ENCODE data around the gene PERCC1.

Gene PERCC1

DNA sequence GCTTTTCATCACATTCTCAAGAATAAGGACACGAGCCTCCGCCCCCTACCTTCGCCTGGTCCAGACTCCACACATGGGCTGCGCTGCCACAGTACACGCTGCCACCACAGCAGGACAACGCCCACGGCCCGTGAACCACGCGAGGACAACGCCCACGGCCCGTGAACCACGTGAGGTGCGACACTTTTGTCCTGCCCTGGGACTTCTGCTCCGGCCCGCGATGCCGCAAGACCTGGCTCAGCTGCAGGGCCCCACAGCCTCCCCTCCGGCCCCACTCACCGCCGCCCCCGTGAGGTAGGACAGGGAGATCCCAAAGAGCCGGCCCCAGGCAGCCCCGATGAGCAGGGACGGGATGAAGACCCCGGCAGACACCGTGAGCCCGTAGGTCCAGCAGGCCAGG lies 19.3 kb downstream of the PERCC1 start:
- 92 to 93% methylated on average over 29 of the region's 29 CpGs for WGBS, 2 experiments
- H3K9me3 ChIP-seq (ENCODE audit: control insufficient read depth, low read length): no peaks in the 10 kb centered on the region
- no peaks in the 10 kb centered on the region for H3K27me3 ChIP-seq (ENCODE audit: control insufficient read depth, insufficient read depth, low read length, poor library complexity, severe bottlenecking)
- H3K4me3 ChIP-seq (ENCODE audit: insufficient read depth, low read depth, low read length): no peak overlapping the region
- no peaks in the 10 kb centered on the region for H3K4me1 ChIP-seq (ENCODE audit: control insufficient read depth, insufficient read depth, low read length)
- no peak overlapping the region for H3K27ac ChIP-seq (ENCODE audit: insufficient read depth, low read depth, low read length, poor library complexity, severe bottlenecking)
- peaks cover 12% of the 10 kb centered on the region for H3K36me3 ChIP-seq (ENCODE audit: control insufficient read depth, insufficient read depth, low read length)

DNA sequence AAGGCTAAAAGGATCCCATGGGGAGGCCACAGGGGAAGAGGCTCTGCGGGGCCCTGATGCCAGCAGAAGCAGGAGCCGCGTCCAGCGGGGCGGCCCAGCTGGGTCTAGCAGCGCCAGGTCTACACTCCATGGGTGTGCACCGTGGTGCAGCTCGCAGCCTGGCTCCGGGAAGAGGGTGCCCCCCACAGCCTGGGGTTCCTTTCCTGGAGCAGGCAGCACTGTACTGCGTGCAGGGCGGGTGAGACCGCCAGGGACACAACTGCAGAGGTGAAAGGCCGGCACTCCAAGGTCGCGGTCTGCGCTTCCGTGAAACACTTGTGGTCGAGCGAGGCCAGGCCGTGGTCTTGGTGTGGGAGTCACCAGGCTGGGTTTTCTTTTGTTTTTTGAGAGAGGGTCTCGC lies 20.0 kb downstream of the PERCC1 start:
- H3K4me1 ChIP-seq (ENCODE audit: control insufficient read depth, insufficient read depth, low read length): no peaks in the 10 kb centered on the region
- H3K27me3 ChIP-seq (ENCODE audit: control insufficient read depth, insufficient read depth, low read length, poor library complexity, severe bottlenecking): no peaks in the 10 kb centered on the region
- H3K27ac ChIP-seq (ENCODE audit: insufficient read depth, low read depth, low read length, poor library complexity, severe bottlenecking): no peak overlapping the region
- H3K4me3 ChIP-seq (ENCODE audit: insufficient read depth, low read depth, low read length): no peak overlapping the region
- peaks cover 16% of the 10 kb centered on the region for H3K36me3 ChIP-seq (ENCODE audit: control insufficient read depth, insufficient read depth, low read length)
- WGBS, 2 experiments: 94 to 97% methylated on average over 21 of the region's 21 CpGs
- no peaks in the 10 kb centered on the region for H3K9me3 ChIP-seq (ENCODE audit: control insufficient read depth, low read length)

DNA sequence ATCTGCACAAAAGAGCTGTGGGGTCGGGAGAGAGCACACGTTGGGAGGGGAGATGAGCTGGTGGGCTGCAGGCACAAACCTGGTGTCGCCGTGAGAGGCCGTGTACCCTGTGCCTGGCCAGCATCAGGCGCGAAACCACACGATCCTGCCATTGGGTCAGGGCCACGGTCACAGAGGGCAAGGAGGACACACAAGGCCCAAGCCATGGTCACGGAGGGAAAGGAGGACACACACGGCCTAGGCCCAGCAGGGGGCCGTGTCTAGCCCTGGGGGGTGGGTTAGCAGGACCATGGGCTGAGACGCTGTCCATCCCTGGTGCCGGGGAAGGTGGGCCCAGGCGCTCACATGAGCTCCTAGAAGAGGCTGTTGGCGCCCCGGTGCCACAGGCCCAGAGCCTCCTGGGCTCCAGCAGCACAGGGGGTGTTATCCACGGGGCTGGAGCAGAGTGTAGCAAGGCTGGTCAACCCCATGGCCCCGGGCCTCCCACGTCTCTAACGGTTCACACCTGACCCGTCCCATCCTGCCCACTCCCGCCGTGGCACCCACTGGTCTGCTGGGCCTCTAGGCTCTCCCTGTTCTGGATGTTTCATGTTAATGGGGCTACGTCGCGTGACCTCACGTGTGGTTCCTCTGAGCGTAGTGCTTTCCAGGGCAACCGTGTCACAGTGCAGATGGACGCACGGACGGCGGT lies 21.0 kb downstream of the PERCC1 start:
- Histone ChIP-seq H3K36me3 (ENCODE audit: control insufficient read depth, insufficient read depth, low read length) (peaks cover 16% of the 10 kb centered on the region), H3K9me3 (ENCODE audit: control insufficient read depth, low read length) (no peaks in the 10 kb centered on the region), H3K4me3 (ENCODE audit: insufficient read depth, low read depth, low read length) (no peak overlapping the region), H3K27me3 (ENCODE audit: control insufficient read depth, insufficient read depth, low read length, poor library complexity, severe bottlenecking) (no peaks in the 10 kb centered on the region), H3K4me1 (ENCODE audit: control insufficient read depth, insufficient read depth, low read length) (no peaks in the 10 kb centered on the region), H3K27ac (ENCODE audit: insufficient read depth, low read depth, low read length, poor library complexity, severe bottlenecking) (no peak overlapping the region)
- WGBS, 2 experiments: 94 to 96% methylated on average over 34 of the region's 34 CpGs

DNA sequence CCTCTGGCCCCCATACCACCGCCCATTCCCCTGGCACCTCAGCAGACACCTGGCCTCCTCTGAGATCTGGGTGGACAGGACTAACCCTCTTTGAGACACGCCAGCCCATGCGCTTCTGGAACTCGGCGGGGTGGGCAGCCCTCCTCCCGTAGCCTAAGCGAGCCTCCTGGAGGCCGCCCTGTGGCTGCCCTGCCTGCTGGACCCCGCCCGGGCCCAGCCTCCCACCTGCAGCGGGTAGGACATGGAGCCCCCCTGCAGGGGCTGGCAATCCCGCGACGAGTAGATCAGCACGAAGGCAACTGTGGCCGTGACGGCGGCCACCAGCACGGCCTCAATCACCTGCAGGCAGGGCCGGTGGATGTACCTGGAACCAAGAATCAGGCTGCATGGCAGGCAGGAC lies 21.7 kb downstream of the PERCC1 start:
- Histone ChIP-seq H3K27me3 (ENCODE audit: control insufficient read depth, insufficient read depth, low read length, poor library complexity, severe bottlenecking) (no peaks in the 10 kb centered on the region), H3K27ac (ENCODE audit: insufficient read depth, low read depth, low read length, poor library complexity, severe bottlenecking) (no peak overlapping the region), H3K4me3 (ENCODE audit: insufficient read depth, low read depth, low read length) (no peak overlapping the region), H3K9me3 (ENCODE audit: control insufficient read depth, low read length) (no peaks in the 10 kb centered on the region), H3K36me3 (ENCODE audit: control insufficient read depth, insufficient read depth, low read length) (peaks cover 16% of the 10 kb centered on the region), H3K4me1 (ENCODE audit: control insufficient read depth, insufficient read depth, low read length) (no peaks in the 10 kb centered on the region)
- WGBS, 2 experiments: 94% methylated on average over 20 of the region's 20 CpGs

DNA sequence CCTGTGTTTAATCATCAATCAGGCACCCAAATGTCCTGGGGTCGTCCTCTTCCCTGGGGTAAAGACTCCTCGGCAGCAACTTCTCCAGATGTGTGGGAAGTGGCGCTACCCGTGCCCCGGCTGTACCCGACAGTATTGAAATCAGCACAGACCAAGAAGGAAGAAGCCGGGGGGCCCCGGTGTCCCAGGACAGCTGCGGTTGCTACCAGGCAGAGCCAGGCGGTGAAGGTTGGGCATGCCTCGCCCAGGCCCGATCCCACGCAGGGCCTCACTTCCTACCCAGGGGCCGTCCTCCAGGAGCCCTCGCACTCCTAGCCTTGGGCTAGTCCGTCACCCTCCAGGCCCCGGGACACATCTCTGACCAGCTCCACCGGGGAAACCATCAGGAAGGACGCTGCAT lies 22.4 kb downstream of the PERCC1 start:
- H3K36me3 ChIP-seq (ENCODE audit: control insufficient read depth, insufficient read depth, low read length): peaks cover 16% of the 10 kb centered on the region

DNA sequence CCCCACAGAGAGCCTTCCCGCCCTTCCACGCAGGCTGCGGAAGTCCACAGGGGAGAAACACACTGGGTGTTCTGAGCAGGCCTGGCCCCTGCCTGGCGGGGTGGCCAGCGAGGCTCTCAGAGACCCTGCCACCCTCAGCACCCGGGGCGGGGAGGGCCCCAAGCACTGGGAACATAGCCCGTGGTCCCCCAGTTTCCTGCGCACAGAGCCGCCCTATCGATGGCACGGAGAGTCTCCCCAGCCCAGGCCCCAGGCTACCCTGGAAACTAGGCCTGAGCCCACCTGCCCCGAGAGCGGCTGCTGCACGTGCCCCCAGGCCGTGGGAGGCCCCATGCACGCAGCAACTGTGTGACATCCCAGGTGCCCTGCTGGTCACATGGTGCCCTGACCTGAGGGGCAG lies 23.7 kb downstream of the PERCC1 start:
- no peak overlapping the region for H3K27ac ChIP-seq (ENCODE audit: insufficient read depth, low read depth, low read length, poor library complexity, severe bottlenecking)

More for the DNA sequence above, 22.4 kb downstream of the PERCC1 start:
- no peaks in the 10 kb centered on the region for H3K4me1 ChIP-seq (ENCODE audit: control insufficient read depth, insufficient read depth, low read length)
- WGBS, 2 experiments: 94 to 96% methylated on average over 19 of the region's 19 CpGs
- no peaks in the 10 kb centered on the region for H3K27me3 ChIP-seq (ENCODE audit: control insufficient read depth, insufficient read depth, low read length, poor library complexity, severe bottlenecking)
- H3K4me3 ChIP-seq (ENCODE audit: insufficient read depth, low read depth, low read length): no peak overlapping the region
- H3K9me3 ChIP-seq (ENCODE audit: control insufficient read depth, low read length): no peaks in the 10 kb centered on the region
- no peak overlapping the region for H3K27ac ChIP-seq (ENCODE audit: insufficient read depth, low read depth, low read length, poor library complexity, severe bottlenecking)

DNA sequence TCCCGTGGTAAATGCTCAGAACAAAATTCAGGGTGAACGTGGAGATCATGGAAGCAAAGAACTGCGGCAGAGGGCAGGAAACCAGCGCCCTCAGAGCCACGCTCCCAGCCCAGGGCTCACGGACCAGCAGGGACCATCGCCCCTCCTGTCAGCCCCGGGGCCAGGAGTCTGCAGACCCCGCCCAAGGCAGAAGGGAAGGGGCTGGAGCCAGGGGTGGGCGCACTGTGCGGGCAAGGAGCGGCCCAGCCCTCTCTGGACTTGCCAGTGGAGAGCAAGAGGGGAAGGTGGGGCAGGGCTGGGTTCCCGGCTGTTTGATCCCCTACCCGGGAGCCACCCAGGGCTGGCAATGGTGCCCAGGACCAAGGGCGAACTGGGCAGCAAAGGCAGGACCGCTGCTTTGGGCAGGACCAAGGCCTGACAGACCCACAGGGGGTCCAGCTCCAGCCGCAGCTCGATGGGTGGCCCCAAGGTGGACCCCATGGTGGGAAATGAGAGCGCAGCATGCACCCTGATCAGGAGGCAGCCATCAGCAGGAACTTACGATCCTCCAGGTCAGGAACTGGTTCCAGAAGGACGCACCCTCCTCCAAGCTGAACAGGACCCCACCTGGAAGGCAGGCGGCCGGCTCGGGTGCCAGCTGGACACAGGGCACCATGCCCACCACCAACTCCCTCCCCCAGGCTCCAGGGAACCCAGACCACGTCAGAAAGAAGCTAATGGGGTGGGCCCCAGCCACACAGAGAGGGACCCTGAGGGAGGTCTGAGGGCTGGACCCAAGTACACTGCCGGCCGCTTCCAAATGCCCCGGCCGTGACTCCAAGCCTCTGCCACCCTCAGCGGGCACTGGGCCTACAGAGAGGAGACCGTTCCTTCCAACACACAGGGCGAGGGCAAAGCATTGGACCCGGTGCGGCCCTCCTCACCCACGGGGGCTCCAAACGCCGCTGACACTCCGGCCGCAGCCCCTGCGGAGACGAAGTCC lies 24.6 kb downstream of the PERCC1 start:
- H3K4me1 ChIP-seq (ENCODE audit: control insufficient read depth, insufficient read depth, low read length): no peaks in the 10 kb centered on the region
- H3K4me3 ChIP-seq (ENCODE audit: insufficient read depth, low read depth, low read length): no peak overlapping the region
- WGBS, 2 experiments: 90 to 91% methylated on average over 41 of the region's 41 CpGs
- no peaks in the 10 kb centered on the region for H3K9me3 ChIP-seq (ENCODE audit: control insufficient read depth, low read length)
- peaks cover 14% of the 10 kb centered on the region for H3K36me3 ChIP-seq (ENCODE audit: control insufficient read depth, insufficient read depth, low read length)
- no peak overlapping the region for H3K27ac ChIP-seq (ENCODE audit: insufficient read depth, low read depth, low read length, poor library complexity, severe bottlenecking)
- H3K27me3 ChIP-seq (ENCODE audit: control insufficient read depth, insufficient read depth, low read length, poor library complexity, severe bottlenecking): no peaks in the 10 kb centered on the region

More for the DNA sequence above, 23.7 kb downstream of the PERCC1 start:
- H3K9me3 ChIP-seq (ENCODE audit: control insufficient read depth, low read length): no peaks in the 10 kb centered on the region
- no peak overlapping the region for H3K4me3 ChIP-seq (ENCODE audit: insufficient read depth, low read depth, low read length)
- WGBS, 2 experiments: 93 to 94% methylated on average over 17 of the region's 17 CpGs
- H3K36me3 ChIP-seq (ENCODE audit: control insufficient read depth, insufficient read depth, low read length): peaks cover 16% of the 10 kb centered on the region
- H3K4me1 ChIP-seq (ENCODE audit: control insufficient read depth, insufficient read depth, low read length): no peaks in the 10 kb centered on the region
- H3K27me3 ChIP-seq (ENCODE audit: control insufficient read depth, insufficient read depth, low read length, poor library complexity, severe bottlenecking): no peaks in the 10 kb centered on the region

DNA sequence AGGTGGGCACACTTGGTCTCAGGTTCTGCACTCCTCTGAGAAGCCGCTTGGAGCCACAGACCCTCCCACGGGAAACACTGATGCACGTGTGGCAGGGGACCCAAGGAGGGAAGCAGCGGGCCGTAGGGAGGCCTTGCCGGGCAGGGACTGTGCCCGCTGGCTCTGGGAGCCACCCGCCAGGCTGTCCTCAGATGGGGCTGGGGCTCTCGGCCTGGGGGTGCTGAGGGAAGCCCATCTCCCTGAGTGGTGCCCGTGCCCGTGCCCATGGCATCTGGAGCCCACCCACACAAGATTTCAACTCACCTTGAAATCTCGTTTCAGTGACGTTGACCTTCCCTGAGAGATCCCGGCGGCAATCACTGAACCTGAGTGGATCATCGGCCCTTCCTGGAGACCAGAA lies 26.1 kb downstream of the PERCC1 start:
- H3K27me3 ChIP-seq (ENCODE audit: control insufficient read depth, insufficient read depth, low read length, poor library complexity, severe bottlenecking): no peaks in the 10 kb centered on the region
- WGBS, 2 experiments: 96% methylated on average over 16 of the region's 16 CpGs
- no peaks in the 10 kb centered on the region for H3K9me3 ChIP-seq (ENCODE audit: control insufficient read depth, low read length)
- no peak overlapping the region for H3K4me3 ChIP-seq (ENCODE audit: insufficient read depth, low read depth, low read length)
- H3K27ac ChIP-seq (ENCODE audit: insufficient read depth, low read depth, low read length, poor library complexity, severe bottlenecking): no peak overlapping the region
- H3K4me1 ChIP-seq (ENCODE audit: control insufficient read depth, insufficient read depth, low read length): no peaks in the 10 kb centered on the region
- H3K36me3 ChIP-seq (ENCODE audit: control insufficient read depth, insufficient read depth, low read length): peaks cover 7% of the 10 kb centered on the region

DNA sequence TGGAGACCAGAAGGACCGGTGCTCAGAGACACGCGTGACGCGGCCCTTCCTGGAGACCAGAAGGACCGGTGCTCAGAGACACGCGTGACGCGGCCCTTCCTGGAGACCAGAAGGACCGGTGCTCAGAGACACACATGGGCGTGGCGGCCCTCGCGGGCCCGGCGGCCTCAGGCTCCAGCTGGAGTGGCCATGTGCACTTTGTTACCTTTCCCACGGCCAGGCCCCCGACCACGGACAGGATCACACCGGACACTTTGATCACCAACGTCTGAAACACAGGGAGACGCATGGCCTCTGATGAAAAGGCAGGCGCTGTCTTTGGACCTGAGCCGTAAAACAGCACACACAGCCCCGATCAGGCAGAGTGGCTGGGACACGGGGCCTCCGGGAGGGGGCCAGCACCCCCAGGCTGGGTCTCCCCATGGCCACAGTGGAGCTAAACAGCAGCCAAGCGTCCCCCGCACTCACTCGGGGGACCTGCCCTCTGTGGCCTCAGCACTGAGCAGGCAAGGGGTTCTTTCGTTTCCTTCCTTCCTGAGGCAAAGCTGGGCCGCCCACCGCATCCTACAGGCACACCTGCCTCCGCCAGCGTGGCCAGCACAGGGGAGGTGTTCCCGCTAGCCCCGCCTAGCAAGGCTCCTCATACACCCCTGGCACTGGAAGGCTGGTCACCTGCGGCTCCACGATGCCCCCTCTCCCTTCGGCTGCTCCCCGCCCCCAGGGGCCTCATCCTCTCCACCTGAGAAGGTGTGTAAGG lies 26.8 kb downstream of the PERCC1 start:
- H3K4me3 ChIP-seq (ENCODE audit: insufficient read depth, low read depth, low read length): no peak overlapping the region
- 95 to 96% methylated on average over 42 of the region's 42 CpGs for WGBS, 2 experiments

More for the DNA sequence above, 26.8 kb downstream of the PERCC1 start:
- peaks cover 7% of the 10 kb centered on the region for H3K36me3 ChIP-seq (ENCODE audit: control insufficient read depth, insufficient read depth, low read length)
- H3K27me3 ChIP-seq (ENCODE audit: control insufficient read depth, insufficient read depth, low read length, poor library complexity, severe bottlenecking): no peaks in the 10 kb centered on the region
- no peaks in the 10 kb centered on the region for H3K9me3 ChIP-seq (ENCODE audit: control insufficient read depth, low read length)
- H3K27ac ChIP-seq (ENCODE audit: insufficient read depth, low read depth, low read length, poor library complexity, severe bottlenecking): no peak overlapping the region
- no peaks in the 10 kb centered on the region for H3K4me1 ChIP-seq (ENCODE audit: control insufficient read depth, insufficient read depth, low read length)

Measured in ectodermal cell (in vitro differentiated cells).